ENCODE results near the gene NKIRAS1.
A peak's percentile ranks its signal among the peaks of the same experiment; 100 is the strongest.

NKIRAS1 gene

GRCh38 chr3:23877329-23877980 lies 39.3 kb downstream of the NKIRAS1 start:
- peak; percentile 60 for ATAC-seq
- no peak for TF ChIP-seq TOX (CRISPR knock-in tag; IDR thresholded peaks at IDR 0.05; ENCODE audit: borderline replicate concordance)
- TF ChIP-seq RARB (CRISPR knock-in tag; IDR thresholded peaks at IDR 0.05) = no peak
- TF ChIP-seq CREB5 (CRISPR knock-in tag; IDR thresholded peaks at IDR 0.05; ENCODE audit: low read depth) = no peak
- no peak for TF ChIP-seq PATZ1 (CRISPR knock-in tag; IDR thresholded peaks at IDR 0.05; ENCODE audit: borderline replicate concordance)
- TF ChIP-seq POU6F1 (CRISPR knock-in tag; IDR thresholded peaks at IDR 0.05; ENCODE audit: borderline replicate concordance, low read depth) = no peak
- no peak for TF ChIP-seq ZFP3 (CRISPR knock-in tag; IDR thresholded peaks at IDR 0.05)
- no peak for TF ChIP-seq ISL1 (CRISPR knock-in tag; IDR thresholded peaks at IDR 0.05)
- no peak for TF ChIP-seq CSRNP3 (CRISPR knock-in tag; IDR thresholded peaks at IDR 0.05)
- TF ChIP-seq ESRRG (CRISPR knock-in tag; IDR thresholded peaks at IDR 0.05) = no peak
- TF ChIP-seq ZNF8 (CRISPR knock-in tag; IDR thresholded peaks at IDR 0.05) = no peak

- no peak for ATAC-seq
- no peak for TF ChIP-seq CSRNP3 (CRISPR knock-in tag; IDR thresholded peaks at IDR 0.05)
- no peak for TF ChIP-seq ZC3H10 (CRISPR knock-in tag; IDR thresholded peaks at IDR 0.05)
- no peak for TF ChIP-seq BACH2 (CRISPR knock-in tag; IDR thresholded peaks at IDR 0.05; ENCODE audit: borderline replicate concordance)
- no peak for TF ChIP-seq TOX (CRISPR knock-in tag; IDR thresholded peaks at IDR 0.05; ENCODE audit: borderline replicate concordance)
- no peak for TF ChIP-seq ZNF565 (CRISPR knock-in tag; conservative IDR thresholded peaks at IDR 0.05; ENCODE audit: low read depth)
- no peak for TF ChIP-seq RARB (CRISPR knock-in tag; IDR thresholded peaks at IDR 0.05)
- TF ChIP-seq TCF4 (CRISPR knock-in tag; IDR thresholded peaks at IDR 0.05; ENCODE audit: borderline replicate concordance) = no peak
Measured at GRCh38 chr3:23876923-23877322, 39.9 kb downstream of the NKIRAS1 start.

- no peak for TF ChIP-seq RARB (CRISPR knock-in tag; IDR thresholded peaks at IDR 0.05)
- no peak for ATAC-seq
Measured at GRCh38 chr3:23875113-23875725, 41.6 kb downstream of the NKIRAS1 start.

- peak; percentile 57 for ATAC-seq
- TF ChIP-seq RARB (CRISPR knock-in tag; IDR thresholded peaks at IDR 0.05) = no peak
- no peak for TF ChIP-seq OSR1 (CRISPR knock-in tag; IDR thresholded peaks at IDR 0.05)
- TF ChIP-seq TCF4 (CRISPR knock-in tag; IDR thresholded peaks at IDR 0.05; ENCODE audit: borderline replicate concordance) = no peak
- TF ChIP-seq CREB5 (CRISPR knock-in tag; IDR thresholded peaks at IDR 0.05; ENCODE audit: low read depth) = no peak
- TF ChIP-seq SNAI2 (CRISPR knock-in tag; IDR thresholded peaks at IDR 0.05) = no peak
- TF ChIP-seq ARNTL (CRISPR knock-in tag; IDR thresholded peaks at IDR 0.05; ENCODE audit: borderline replicate concordance, low read depth) = no peak
- no peak for TF ChIP-seq TSHZ2 (CRISPR knock-in tag; IDR thresholded peaks at IDR 0.05)
- no peak for TF ChIP-seq POU6F1 (CRISPR knock-in tag; IDR thresholded peaks at IDR 0.05; ENCODE audit: borderline replicate concordance, low read depth)
Measured at GRCh38 chr3:23874359-23875112, 42.3 kb downstream of the NKIRAS1 start.

All from SK-N-SH treated with all-trans-retinoic acid at 6 μM for 48 hours (cell line).